ENCODE measurements around the gene SHISAL2B.
"Not testable (repeated sequence)": the region's sequence is repeated elsewhere in the genome, so short reads cannot be mapped to it uniquely, and the experiment has no call there.

Gene SHISAL2B

DNA sequence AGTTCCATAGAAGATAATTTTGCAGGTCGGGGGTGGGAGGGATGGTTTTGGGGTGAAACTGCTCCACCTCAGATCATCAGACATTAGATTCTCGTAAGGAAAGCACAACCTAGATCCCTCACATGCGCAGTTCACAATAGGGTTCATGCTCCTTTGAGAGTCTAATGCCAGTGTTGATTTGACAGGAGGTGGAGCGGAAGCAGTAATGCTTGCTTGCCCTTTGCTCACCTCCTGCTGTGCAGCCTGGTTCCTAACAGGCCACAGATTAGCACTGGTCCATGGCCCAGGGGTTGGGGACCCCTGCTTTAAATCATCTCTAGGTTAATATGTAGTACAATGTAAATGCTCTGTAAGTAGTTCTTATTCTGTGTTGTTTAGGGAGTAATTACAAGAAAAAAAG lies 10.5 kb downstream of the SHISAL2B start:
- DNase-seq (ENCODE audit: low read depth, low spot score), result no peak

GRCh38 chr5:64706074-64706473 lies 15.8 kb downstream of the SHISAL2B start:
- not testable (repeated sequence) for DNase-seq (ENCODE audit: low read depth, low spot score)

DNA sequence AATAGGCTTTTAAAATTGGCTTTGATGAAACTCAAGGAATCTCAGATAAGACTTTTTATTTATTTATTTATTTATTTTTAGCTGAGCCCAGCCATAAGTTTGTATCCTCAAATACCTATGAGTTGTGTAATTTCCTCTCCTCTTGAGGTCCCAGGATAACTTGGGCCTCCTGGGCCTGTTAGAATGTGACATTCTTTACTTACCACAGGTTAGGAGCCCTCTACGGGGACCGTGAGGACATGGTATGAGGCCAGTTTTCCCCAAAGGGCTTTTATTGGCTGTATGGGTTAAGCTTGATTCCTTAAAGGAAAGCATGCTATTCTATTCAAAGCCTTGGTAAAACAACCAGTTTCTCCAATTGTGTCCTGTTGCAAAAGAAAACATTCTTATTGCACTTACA lies 16.9 kb downstream of the SHISAL2B start:
- no peak for DNase-seq (ENCODE audit: low read depth, low spot score)

GRCh38 chr5:64714495-64714894 lies 24.2 kb downstream of the SHISAL2B start:
- not testable (repeated sequence) for DNase-seq (ENCODE audit: low read depth, low spot score)

- no peak for DNase-seq (ENCODE audit: low read depth, low spot score)
Measured at GRCh38 chr5:64722588-64722987, 32.3 kb downstream of the SHISAL2B start.

DNA sequence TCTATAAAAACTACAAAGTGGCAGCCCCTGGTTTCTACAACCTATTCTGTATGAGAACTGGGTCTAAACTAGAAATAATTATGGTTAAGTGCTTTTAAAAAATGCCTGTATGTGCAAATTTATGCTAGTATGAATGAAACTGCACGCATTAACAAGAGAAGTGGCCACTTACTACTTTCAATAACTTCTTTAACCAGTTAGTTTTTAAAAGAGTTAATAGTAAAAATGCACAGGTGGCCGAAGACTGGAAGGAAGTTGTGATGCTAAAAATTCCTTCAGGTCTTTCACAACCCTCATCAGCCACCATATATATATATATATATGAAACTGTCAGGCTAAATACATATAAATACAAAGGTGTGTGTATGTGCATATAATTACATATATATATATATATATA lies 36.8 kb downstream of the SHISAL2B start:
- no peak for DNase-seq (ENCODE audit: low read depth, low spot score)

DNA sequence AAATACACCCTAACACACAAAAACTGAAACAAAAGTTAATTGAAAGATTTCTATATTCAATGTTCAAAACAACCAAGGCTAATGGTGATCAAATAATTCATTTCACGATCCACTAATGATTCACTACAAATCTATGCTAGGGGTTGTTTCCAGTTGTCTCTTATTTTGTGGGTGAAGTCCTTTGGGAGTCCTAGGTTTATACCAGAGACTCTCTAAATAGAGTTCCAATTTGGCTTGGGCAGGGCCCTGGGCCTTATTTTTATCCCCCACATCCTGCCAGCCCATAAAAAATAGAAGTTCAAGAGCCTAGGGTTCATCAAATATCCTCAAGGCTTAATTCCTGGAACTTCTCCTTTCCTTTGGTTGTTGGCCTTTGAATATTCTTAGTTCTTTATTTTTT lies 52.1 kb downstream of the SHISAL2B start:
- DNase-seq (ENCODE audit: low read depth, low spot score), result no peak

GRCh38 chr5:64742821-64743220 lies 52.5 kb downstream of the SHISAL2B start:
- DNase-seq (ENCODE audit: low read depth, low spot score), result no peak

GRCh38 chr5:64744914-64745313 lies 54.6 kb downstream of the SHISAL2B start:
- no peak for DNase-seq (ENCODE audit: low read depth, low spot score)

DNA sequence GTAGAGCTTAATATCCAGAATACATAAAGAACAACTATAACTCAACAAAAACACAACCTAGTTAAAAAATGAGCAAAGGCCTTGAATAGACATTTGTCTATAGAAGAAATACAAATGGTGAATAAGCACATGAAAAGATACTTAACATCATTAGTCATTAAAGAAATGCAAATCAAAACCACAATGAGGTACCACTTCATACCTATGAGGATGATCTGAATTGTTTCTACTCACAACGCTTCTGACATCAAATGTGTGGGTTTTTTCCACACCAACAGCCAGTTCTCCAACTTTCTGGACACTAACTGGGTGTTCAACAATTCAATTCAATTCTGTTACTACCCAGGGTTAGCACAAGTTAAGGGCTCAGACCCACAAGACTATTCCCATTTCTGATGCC lies 56.1 kb downstream of the SHISAL2B start:
- DNase-seq (ENCODE audit: low read depth, low spot score), result no peak

GRCh38 chr5:64749385-64749784 lies 59.1 kb downstream of the SHISAL2B start:
- no peak for DNase-seq (ENCODE audit: low read depth, low spot score)

DNA sequence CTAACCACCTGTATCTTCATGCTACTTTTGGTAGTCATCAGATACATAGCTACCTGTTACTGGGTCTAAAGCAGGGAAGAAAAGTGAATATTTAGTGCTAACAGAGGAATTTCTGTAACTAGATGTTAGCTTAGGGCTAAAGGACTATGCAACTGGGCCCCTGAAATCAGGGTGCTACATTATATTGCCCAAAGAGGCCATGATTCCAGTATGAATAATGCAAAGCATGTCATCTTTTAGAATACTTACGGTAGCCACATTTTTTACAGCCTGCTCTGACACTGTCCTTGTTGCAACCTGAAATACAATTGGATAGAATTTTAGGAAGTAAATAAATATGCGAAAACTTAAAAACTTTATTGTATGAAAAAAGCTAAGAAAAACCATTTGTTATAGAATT lies 63.8 kb downstream of the SHISAL2B start:
- no peak for DNase-seq (ENCODE audit: low read depth, low spot score)

- DNase-seq (ENCODE audit: low read depth, low spot score), result no peak
Measured at GRCh38 chr5:64758901-64759300, 68.6 kb downstream of the SHISAL2B start.

- DNase-seq (ENCODE audit: low read depth, low spot score), result no peak
Measured at GRCh38 chr5:64759960-64760660, 69.8 kb downstream of the SHISAL2B start.

- no peak for DNase-seq (ENCODE audit: low read depth, low spot score)
Measured at GRCh38 chr5:64763948-64764503, 73.7 kb downstream of the SHISAL2B start.

DNA sequence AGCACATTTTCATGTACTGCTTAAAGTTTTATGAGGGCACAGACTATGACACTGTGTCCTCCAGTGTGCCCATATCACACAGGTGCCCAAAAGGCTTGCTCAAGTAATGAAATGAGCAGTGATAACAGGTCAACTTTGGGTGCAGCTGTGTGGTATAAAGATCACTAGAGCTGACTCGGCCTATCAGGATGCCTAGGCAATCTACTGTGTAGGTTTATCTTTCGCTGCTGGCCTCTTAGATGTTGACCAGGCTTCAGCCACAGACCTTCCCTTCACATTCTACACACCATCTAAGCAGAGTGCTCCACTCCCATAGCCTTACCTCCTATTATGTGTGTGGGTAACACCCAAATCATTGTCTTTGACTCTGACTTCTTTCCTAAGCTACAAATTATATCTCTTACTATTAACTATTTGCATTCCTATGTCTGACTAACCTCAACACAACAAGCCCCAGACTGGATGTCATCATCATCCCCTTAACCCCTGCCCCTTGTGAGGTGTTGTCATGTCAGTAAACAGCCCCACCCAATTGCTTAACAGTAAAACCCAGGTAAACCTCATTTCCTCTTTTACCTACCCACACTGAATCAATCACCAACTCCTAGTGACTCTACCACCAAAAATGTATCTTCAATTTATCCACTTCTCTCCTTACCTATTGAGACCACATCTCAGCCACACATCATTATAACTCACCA lies 75.7 kb downstream of the SHISAL2B start:
- no peak for DNase-seq (ENCODE audit: low read depth, low spot score)

DNA sequence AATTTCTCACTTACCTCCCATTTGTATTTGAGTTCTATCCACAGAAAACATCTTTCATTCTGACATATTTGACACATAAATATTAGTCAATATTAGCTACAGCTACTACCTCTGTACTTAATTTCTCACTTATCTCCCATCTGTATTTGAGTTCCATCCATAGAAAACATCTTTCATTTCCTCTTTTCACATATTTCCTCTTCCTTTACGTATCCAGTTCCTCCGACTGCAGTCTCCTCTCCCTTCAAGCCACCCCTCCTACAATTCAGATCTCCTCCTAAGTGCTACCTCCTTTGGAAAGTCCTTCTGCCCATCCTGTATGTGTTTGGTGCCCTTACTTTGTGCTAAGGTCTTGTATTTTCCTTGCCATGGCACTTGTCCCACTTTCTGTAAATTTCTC lies 76.6 kb downstream of the SHISAL2B start:
- no peak for DNase-seq (ENCODE audit: low read depth, low spot score)

Measured in brain pericyte (primary cell).